Measurements from ENCODE around the gene WSCD2.

GRCh38 chr12:108135627-108136026 lies 6.5 kb downstream of the WSCD2 start:
- TF ChIP-seq ZNF274 (IDR thresholded peaks at IDR 0.05; ENCODE audit: low read depth, low read length), result no peak
- no peak for TF ChIP-seq YY1 (IDR thresholded peaks at IDR 0.05; ENCODE audit: insufficient read depth, insufficient read length)

Measured in NT2/D1 (cell line).